ENCODE data around the gene GIMAP4.
"Not testable (repeated sequence)": the region's sequence is repeated elsewhere in the genome, so short reads cannot be mapped to it uniquely, and the experiment has no call there.

Gene GIMAP4

DNA sequence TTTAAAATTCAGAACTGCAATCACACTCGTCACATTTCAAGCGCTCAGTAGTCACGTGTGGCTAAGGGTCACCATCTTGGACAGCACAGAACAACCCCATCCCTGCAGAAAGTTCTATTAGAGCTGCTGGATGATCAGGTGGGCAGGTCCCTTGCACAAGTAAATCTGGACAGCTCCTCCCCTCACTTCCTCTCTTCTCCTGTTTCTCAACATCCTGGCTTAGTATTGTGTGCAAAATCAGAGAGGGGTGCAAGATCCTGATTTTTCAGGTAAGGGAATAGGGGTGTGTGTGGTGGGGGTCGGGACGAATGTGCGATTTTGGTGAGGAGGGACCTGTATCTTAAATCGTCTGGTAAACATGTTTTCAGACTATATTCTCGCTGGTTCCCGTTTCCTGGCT is at the start of gene GIMAP4:
Gene GIMAP4 (plus strand): TSS at position 222 of the 400 bp plus-strand sequence. CDS start 2,512 bp downstream, outside the sequence.
- DNase-seq, result peak in 3 of 56 donors; percentile 6 to 16 (median 14)

DNA sequence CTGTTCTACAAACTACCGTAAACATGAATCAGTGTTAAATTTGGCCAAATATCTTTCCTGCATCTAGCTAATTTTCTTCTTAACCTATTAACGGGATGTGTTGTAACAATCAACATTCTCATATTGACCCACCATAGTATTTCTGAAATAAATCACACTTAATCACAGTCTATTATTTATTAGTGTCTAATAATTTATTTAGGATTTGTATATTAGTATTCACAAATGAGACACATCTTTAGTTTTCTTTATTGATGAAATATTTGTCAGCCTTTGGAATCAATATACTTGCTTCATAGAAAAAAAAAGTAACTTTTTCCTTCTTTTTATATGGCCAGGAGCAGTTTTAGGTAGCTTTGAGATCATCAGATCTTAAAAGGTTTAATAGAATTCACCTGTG is 47.9 kb upstream of the GIMAP4 start:
- DNase-seq, result no peak

DNA sequence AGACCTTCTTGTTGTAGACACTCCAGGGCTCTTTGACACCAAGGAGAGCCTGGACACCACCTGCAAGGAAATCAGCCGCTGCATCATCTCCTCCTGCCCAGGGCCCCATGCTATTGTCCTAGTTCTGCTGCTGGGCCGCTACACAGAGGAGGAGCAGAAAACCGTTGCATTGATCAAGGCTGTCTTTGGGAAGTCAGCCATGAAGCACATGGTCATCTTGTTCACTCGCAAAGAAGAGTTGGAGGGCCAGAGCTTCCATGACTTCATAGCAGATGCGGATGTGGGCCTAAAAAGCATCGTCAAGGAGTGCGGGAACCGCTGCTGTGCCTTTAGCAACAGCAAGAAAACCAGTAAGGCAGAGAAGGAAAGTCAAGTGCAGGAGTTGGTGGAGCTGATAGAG is 47.0 kb upstream of the GIMAP4 start:
- no peak for DNase-seq

DNA sequence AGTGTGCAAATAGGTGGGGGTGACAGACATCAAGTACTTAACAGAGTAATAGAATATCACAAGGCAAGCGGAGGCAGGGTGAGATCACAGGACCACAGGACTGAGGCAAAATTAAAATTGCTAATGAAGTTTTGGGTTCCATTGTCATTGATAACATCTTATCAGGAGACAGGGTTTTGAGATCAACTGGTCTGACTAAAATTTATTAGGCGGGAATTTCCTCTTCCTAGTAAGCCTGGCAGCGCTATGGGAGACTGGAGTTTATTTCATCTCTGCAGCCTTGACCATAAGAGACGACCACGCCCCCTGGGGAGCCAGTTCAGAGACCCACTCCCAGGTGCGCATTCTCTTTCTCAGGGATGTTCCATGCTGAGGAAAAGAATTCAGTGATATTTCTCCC is 44.3 kb upstream of the GIMAP4 start:
- DNase-seq, result not testable (repeated sequence)

DNA sequence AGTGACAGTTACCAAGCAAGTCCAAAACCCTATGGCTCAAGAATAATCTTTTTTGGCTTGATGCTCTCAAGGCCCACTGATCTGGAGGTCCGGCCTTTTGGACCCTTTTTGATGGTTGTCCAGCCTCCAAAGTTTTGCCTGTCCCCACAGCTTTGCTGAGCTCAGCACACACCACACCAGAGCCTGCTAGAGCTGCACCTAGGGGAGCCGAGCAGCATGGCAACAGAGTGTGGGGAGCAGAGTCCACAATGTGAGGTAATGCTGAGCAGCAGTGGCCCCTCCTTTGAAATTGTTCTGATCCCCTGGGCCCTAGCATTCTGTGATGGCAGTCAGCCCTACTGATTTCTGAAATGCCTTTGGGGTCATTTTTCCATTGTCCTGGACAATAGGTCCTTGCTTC is 43.2 kb upstream of the GIMAP4 start:
- DNase-seq, result no peak

DNA sequence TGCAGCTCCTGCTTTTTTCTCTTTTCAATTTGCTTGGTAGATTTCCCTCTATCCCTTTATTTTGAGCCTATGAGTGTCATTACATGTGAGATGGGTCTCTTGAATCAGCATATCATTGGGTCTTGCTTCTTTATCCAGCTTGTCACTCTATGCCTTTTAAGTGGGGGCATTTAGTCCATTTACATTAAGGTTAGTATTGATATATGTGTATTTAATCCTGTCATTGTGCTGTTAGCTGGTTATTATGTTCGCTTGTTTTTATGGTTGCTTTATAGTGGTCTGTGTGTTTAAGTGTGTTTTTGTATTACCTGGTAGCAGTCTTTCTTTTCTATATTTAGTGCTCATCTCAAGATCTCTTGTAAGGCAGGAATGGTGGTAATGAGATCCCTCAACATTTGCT is 35.5 kb upstream of the GIMAP4 start:
- no peak for DNase-seq

DNA sequence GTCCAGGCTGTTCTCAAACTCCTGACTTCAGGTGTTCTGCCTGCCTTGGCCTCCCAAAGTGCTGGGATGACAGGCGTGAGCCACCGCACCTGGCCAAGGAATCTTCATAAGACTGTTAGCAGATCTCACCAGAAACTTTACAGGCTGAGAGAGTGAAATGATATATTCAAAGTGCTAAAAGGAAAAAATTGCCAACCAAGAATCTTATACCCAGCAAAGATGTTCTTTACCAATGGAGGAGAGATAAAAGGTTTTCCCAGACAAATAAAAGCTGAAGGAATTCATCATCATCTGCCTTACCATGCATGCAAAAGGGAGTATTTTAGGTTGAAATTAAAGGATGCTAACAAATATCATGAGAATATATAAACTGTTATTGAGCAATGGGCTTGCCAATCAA is 28.9 kb upstream of the GIMAP4 start:
- no peak for DNase-seq

DNA sequence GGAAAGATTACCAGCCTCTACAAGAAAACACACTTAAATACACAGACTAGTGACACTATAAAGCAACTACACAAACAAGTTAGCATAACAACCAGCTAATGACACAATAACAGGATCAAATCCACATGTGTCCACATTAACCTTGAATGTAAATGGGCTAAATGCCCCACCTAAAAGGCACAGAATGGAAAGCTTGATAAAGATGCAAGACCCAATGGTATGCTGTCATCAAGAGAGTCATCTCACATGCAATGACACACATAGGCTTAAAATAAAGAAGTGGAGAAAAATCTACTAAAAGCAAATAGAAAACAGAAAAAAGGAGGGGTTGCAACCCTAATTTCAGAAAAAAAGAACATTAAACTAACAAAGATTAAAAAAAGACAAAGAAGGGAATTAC is 14.0 kb upstream of the GIMAP4 start:
- DNase-seq, result no peak

DNA sequence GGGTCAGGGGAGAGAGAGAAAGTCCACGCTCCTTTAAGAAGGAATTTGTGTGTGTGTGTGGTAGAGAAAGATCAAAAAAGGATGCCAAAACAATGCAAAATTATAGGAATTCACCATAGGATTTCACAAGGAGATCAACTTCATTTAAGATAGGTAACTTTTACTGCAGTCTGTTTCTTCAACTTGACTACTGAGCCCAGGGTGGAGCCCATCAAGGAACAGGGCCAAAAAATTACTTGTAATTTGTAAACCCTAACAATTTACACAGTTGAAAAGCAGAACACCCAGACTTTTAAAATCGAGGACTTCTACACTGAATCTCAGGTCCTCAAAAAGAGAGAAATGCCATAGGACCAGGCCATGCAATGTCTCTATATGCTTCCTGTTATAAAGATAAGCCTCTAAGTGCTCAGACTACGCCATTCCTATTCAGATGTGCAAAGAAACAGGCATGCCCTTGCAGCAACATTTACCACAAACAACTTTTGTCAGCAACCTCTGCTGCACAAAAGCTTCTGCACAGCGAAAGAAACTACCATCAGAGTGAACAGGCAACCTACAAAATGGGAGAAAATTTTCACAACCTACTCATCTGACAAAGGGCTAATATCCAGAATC is 10.6 kb upstream of the GIMAP4 start:
- DNase-seq, result no peak

DNA sequence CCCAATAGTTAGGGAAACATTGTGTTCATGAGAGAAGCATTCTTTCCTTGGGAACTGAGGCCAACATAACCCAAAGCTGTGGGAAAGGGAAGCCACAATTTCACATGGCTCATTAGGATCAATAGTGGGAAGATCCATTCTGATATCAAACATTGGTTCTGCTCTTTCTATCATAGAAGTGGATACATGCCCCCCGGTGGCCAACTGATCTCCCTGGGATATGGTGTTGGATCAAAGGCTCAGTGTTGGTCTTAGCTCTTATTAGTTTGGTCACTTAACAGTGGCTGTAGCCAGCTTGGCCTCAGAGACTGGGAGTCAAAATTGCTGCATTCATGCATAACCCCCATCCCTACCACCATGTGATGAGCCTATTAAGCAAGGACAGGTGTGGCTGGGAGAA is 6.7 kb upstream of the GIMAP4 start:
- no peak for DNase-seq

DNA sequence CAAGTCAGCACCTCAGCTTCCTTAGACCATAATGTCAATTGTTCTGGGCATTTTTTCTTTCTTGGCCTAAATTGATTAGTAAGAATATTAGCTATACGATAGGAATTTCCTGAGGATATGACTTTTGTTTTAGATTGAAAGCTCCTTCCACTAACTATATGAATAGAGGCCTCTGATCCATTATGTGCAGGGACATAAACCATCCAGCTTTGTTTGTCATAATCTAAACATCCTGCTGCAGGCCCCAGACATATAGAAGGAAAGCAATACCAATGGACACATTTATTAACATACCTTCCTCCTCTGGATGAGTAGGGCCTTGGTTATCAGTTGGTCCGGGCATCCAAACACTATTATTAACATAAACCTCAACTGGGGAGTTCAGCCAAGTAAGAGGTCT is 4.3 kb upstream of the GIMAP4 start:
- DNase-seq, result no peak

DNA sequence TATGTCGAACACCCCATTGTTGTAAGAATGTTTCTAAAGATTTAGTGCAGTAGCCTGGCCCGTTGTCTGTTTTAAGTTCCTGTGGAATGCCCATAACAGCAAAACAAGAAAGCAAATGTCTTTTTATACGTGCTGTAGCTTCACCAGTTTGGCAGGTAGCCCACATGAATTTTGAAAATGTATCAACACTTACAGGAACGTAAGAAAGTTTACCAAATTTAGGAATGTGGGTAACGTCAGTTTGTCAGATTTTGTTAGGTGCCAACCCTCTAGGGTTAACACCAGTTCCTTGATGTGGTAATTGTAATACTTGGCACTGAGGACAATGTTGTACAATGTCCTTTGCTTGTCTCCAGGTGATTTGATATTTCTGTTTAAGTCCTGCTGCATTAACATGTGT is 3.2 kb upstream of the GIMAP4 start:
- no peak for DNase-seq

DNA sequence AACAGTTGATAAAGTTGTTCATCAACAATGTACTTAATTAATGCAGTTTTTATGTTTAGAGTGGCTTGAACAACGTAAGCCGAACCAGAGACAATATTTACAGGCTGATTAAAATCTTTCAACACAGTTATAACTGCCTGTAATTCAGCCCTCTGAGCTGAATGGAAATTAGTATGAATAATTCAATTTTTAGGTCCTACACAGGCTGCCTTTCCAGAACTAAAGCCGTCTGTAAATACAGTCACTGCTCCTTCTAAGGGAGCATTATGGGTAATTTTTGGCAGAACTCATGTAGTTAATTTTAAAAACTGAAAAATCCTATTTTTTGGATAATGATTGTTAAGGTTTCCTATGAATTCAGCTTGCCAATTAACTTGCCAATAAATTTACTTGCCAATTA is 2.6 kb upstream of the GIMAP4 start:
- DNase-seq, result no peak

DNA sequence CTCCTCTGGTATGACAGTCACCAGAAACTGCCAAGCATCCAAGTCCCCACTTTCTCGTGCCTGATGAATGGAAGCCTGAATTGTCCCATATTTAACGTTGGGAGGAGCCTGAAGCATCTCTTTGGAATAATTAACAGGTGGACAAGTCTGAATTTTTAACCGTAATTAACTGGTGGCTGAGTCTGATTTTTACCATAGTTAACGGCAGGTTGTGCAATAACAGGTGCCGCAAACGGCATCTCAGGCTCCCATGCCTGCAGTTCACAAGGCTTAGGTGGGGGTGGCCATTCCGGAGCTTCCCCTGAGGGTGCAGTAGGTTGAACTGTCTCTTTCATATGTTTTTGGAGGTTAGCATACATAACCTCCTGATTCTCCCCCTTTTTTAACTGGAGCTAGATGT is 2.0 kb upstream of the GIMAP4 start:
- DNase-seq, result no peak

DNA sequence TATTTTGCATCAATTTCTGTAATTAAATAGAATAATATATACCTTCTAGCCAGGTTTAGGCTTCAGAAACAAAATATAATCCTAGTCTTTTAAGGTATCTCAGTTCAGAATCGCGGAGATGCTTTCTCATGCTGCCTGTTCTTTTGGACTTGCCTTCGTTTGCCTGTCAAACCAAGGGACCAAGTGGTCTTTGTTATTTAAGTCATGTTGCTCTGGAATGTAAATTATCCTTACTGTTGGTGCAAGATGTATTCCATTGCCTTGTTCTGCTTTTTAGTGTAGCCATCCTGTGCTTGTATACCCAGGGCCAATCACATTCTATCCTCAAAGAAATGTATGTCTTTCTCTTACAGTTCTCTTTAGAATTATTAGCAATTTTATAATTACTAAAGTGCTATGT is 1.1 kb upstream of the GIMAP4 start:
- DNase-seq, result no peak

DNA sequence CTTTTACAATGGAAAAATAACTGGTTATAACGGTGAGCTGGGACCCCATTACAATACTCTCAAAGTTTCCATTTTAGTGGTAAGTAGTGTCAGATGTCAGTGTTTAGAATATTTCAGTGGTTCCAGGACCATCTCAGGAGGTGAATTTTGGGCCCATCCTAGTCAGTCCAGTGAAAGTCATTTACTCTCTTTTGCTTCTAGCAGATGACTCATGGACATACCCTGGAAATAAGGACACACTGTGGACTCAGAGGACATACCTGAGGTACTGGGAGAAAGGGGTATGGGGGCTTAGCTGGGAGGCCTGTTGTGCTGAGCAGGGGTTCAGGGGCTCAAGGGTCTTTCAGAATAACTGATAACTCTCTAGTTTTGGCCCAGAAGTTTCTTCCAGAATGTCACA is 618 bp upstream of the GIMAP4 start:
- DNase-seq, result no peak

DNA sequence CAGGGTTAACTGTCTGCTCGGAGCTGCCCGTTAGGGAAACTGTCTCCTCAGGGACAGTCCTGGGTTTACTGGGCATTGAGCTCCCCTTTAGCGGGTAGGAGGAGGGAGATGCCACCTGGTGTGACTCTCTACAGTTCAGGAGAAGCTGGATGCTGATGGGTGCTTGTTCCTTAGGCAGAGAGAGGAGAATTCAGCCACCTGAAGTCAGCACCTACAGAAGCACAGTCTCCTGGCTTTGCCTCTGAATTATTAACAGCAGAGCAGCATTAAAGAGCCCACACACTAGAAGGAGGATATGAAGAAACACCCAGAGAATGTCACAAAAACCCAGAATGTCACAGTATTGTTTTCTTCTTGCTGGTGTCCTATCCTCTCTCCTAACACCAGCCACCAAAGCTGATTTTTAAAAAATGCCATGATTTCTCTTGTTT is 696 bp downstream of the GIMAP4 start:
- DNase-seq, result no peak

DNA sequence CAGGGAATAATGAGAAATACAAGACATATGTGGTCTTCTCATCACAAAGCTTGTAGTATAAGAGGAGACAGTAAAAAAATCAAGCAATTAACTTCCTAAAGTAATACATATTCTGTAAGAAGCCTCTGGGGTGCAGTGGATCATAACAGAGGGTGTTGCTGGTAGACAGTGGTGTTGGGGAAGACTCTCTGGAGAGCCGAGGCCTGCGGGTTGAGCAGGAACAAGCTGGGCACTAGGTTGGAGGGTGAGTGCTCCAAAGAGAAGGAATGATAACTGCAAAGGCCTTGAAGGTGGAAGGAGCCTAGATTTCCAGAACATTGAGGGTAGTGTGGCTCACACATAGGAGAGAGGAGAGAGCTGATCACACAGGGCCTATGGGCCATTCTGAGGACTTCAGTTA is 1.5 kb downstream of the GIMAP4 start:
- DNase-seq, result no peak

DNA sequence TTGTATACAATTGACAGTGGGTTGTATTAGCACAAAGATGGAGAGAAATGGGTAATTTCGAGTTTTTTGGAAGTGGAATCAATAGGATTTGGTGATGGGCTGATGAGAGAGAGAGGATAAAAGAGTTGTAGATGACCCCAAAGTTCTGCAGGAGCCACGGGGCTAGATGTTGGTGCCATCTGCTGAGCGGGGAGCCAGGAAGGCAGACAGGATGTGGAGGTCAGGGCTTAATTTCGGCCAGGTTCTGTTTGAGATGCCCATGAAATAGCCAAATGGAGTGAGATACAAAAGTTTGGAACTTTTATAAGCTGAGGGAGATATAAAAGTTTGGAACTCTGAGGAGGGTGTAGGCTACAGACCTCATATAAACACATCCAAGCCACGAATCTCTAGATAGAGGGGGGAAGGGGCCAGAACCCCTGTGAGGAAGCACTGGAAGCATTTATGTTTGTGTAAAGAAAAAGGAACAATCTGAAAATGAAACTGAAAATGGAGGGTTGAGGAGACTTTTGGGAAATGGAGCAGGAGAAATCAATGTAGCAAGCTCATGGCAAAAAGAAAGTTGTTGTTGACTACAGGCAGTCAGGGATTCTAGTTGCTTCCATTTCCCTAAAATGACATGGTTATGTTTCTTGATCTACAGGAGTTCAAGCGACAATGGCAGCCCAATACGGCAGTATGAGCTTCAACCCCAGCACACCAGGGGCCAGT is 2.2 kb downstream of the GIMAP4 start:
- no peak for DNase-seq

DNA sequence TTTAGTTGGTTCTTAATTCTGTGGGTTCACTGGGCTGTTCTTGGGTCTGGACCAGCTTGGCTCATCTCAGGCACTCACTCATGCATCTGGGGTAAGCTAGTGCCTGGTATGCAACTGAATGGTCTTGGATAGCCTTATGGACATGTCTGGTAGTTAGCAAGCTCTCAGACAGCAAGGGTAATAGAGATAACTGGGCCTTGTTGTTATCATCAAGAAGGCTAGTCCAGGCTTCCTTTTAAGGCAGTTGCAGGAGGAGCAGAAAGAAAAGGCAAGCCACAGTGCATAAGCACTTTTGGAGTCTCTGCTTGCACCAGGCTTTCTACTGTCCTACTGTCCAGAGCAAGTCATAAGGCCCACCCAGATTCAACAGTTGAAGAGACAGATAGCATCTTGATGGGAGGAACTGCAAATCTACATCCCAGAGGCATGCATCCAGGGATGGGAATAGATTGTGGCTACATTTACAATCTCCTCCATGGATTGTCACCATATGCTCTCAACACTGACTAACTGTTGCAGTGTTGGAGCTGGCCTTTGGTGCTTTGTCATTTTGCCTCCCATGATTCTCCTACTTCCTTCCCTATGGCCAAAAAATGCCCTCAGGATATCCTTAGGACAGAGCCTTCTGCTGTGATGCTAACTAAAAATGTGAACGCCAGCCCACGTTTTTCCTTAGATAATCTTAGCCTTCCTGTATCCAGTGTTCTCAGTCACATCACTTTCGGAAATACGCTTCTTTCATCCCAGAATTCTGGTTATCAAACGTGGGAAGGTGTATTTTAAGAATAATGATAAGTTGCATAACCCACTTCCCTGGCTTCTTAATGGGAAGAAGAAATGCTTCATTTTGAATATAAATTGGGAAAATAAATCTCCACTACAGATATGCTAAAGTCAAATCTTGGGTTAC is 3.6 kb downstream of the GIMAP4 start:
- no peak for DNase-seq

DNA sequence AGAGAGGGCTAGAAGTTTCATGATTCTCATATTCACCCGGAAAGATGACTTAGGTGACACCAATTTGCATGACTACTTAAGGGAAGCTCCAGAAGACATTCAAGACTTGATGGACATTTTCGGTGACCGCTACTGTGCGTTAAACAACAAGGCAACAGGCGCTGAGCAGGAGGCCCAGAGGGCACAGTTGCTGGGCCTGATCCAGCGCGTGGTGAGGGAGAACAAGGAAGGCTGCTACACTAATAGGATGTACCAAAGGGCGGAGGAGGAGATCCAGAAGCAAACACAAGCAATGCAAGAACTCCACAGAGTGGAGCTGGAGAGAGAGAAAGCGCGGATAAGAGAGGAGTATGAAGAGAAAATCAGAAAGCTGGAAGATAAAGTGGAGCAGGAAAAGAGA is 5.3 kb downstream of the GIMAP4 start:
- no peak for DNase-seq

DNA sequence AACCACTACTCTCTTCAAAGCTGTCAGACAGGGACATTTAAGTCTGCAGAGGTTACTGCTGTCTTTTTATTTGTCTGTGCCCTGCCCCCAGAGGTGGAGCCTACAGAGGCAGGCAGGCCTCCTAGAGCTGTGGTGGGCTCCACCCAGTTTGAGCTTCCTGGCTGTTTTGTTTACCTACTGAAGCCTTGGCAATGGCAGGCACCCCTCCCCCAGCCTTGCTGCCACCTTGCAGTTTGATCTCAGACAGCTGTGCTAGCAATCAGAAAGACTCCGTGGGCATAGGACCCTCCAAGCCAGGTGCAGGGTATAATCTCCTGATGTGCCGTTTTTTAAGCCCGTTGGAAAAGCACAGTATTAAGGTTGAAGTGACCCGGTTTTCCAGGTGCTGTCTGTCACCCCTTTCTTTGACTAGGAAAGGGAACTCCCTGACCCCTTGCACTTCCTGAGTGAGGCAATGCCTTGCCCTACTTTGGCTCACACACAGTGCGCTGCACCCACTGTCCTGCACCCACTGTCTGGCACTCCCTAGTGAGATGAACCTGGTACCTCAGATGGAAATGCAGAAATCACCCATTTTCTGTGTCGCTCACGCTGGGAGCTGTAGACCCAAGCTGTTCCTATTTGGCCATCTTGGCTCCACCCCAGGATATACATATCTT is 12.9 kb downstream of the GIMAP4 start:
- not testable (repeated sequence) for DNase-seq

Measured in amygdala (tissue), 56 donors.